Trophoblast cell (in vitro differentiated cells and primary cell): Measurements from ENCODE around the gene FAM13A.

Experiments
- DNase-seq, 2 donors: peaks; one replicate each; pipeline ENCODE4 v3.0.0-alpha.2; 2016
- H2AFZ ChIP-seq: 2 replicates; pipeline ENCODE4 v1.6.1; 2013; ENCODE audit warnings: low read length, moderate library complexity, mild to moderate bottlenecking; ENCODE audit not compliant: insufficient read depth, poor library complexity
- H2AK5ac ChIP-seq: 2 replicates; pipeline ENCODE4 v1.6.1; 2013; ENCODE audit warnings: mild to moderate bottlenecking, low read length
- H2BK120ac ChIP-seq: 2 replicates; pipeline ENCODE4 v1.6.1; 2013; ENCODE audit warnings: low read length, mild to moderate bottlenecking, moderate library complexity; ENCODE audit not compliant: insufficient read depth, poor library complexity
- H2BK12ac ChIP-seq: 2 replicates; pipeline ENCODE4 v1.6.1; 2013; ENCODE audit warnings: mild to moderate bottlenecking, low read length, moderate library complexity
- H2BK5ac ChIP-seq: 2 replicates; pipeline ENCODE4 v1.6.1; 2013; ENCODE audit warnings: low read length, low read depth, moderate library complexity, mild to moderate bottlenecking; ENCODE audit not compliant: poor library complexity
- H3K14ac ChIP-seq: 2 replicates; pipeline ENCODE4 v1.6.1; 2013; ENCODE audit warnings: mild to moderate bottlenecking, low read length
- H3K18ac ChIP-seq: 2 replicates; pipeline ENCODE4 v1.6.1; 2013; ENCODE audit warnings: mild to moderate bottlenecking, low read length
- H3K23ac ChIP-seq: 2 replicates; pipeline ENCODE4 v1.6.1; 2013; ENCODE audit warnings: low read length
- H3K27ac ChIP-seq: 2 replicates; pipeline ENCODE4 v1.5.1; 2013; ENCODE audit warnings: low read depth, mild to moderate bottlenecking, inconsistent platforms, low read length, moderate library complexity
- H3K27me3 ChIP-seq: 2 replicates; pipeline ENCODE4 v1.6.1; 2013; ENCODE audit warnings: inconsistent platforms, mild to moderate bottlenecking, low read length, moderate library complexity; ENCODE audit not compliant: insufficient read depth
- H3K36me3 ChIP-seq, 2 experiments: 1 replicate in 1 of 2; 2 replicates in 1 of 2; pipeline ENCODE4 v1.6.1; 2013; ENCODE audit warnings: low read length in 2 of 2, mild to moderate bottlenecking in 2 of 2, moderate library complexity in 1 of 2; ENCODE audit not compliant: insufficient read depth in 2 of 2, control insufficient read depth in 1 of 2
- H3K4ac ChIP-seq: 2 replicates; pipeline ENCODE4 v1.6.1; 2013; ENCODE audit warnings: low read depth, mild to moderate bottlenecking, low read length, moderate library complexity
- H3K4me1 ChIP-seq, 2 experiments: 1 replicate in 1 of 2; 2 replicates in 1 of 2; pipeline ENCODE4 v1.6.1; 2013; ENCODE audit warnings: low read length in 2 of 2, mild to moderate bottlenecking in 2 of 2, moderate library complexity in 1 of 2; ENCODE audit not compliant: insufficient read depth in 2 of 2, control insufficient read depth in 1 of 2
- H3K4me2 ChIP-seq: 2 replicates; pipeline ENCODE4 v1.6.1; 2013; ENCODE audit warnings: inconsistent platforms, mild to moderate bottlenecking, low read length, moderate library complexity
- H3K4me3 ChIP-seq: 2 replicates; pipeline ENCODE4 v1.5.1; 2013; ENCODE audit warnings: mild to moderate bottlenecking, low read depth, low read length, inconsistent platforms
- H3K79me1 ChIP-seq: one replicate; pipeline ENCODE4 v1.6.1; 2013; ENCODE audit warnings: low read length
- H3K79me2 ChIP-seq: 2 replicates; pipeline ENCODE4 v1.6.1; 2013; ENCODE audit warnings: low read length, mild to moderate bottlenecking; ENCODE audit not compliant: control insufficient read depth, insufficient read depth, poor library complexity
- H3K9ac ChIP-seq: 2 replicates; pipeline ENCODE4 v1.6.1; 2013; ENCODE audit warnings: mild to moderate bottlenecking, low read length
- H3K9me3 ChIP-seq: 2 replicates; pipeline ENCODE4 v1.6.1; 2013; ENCODE audit warnings: low read depth, mild to moderate bottlenecking, control low read depth, inconsistent platforms, low read length; ENCODE audit not compliant: insufficient read depth
- H4K12ac ChIP-seq: 2 replicates; pipeline ENCODE4 v1.6.1; 2013; ENCODE audit warnings: low read depth, mild to moderate bottlenecking, low read length, moderate library complexity
- H4K8ac ChIP-seq: 2 replicates; pipeline ENCODE4 v1.6.1; 2013; ENCODE audit warnings: low read depth, mild to moderate bottlenecking, low read length, moderate library complexity
- H4K91ac ChIP-seq: one replicate; pipeline ENCODE4 v1.6.1; 2013; ENCODE audit warnings: low read depth, mild to moderate bottlenecking, low read length, moderate library complexity
- WGBS: extraction: QIAGEN DNeasy Blood & Tissue Kit; methylation state at CpG from one replicate; pipeline ENCODE4 v1.1.7; 2013; ENCODE audit warnings: missing lambda C conversion rate; ENCODE audit not compliant: insufficient read length, insufficient coverage; ENCODE audit errors: extremely low coverage; 5-methylcytosine and 5-hydroxymethylcytosine counted together

FAM13A gene

DNA sequence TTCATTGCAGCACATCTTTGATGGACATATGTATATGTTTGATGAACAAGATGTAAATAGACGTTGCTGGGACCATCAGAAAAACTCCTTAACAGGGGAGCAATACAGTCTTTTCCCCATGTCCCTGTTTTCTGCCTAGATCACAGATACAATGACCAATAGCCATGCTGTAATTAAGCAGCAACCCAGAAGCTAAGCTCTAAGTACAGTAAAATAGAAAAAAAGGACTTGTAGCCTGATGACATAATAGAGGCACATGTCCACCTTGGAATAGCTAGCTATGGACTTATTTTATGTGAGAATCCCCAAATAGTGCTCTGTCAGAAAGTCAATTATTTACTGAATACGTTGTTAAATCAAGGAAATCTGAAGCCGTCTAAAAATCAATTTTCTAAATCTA, 14.9 kb downstream of the FAM13A start:
- H3K9me3 ChIP-seq, result no peaks in the 10 kb centered on the region
- no peaks in the 10 kb centered on the region for H3K4me1 ChIP-seq
- H3K79me1 ChIP-seq, result no peaks in the 10 kb centered on the region
- H4K91ac ChIP-seq, result no peak overlapping the region
- H2BK12ac ChIP-seq, result no peak overlapping the region
- no peak overlapping the region for H2AK5ac ChIP-seq
- H3K27ac ChIP-seq, result no peak overlapping the region
- no peak overlapping the region for H2BK5ac ChIP-seq
- no peak overlapping the region for H3K14ac ChIP-seq
- H3K4me3 ChIP-seq, result no peak overlapping the region
- H4K8ac ChIP-seq, result no peak overlapping the region
- DNase-seq, result no peak
- H3K79me2 ChIP-seq, result no peaks in the 10 kb centered on the region
- H3K27me3 ChIP-seq, result no peaks in the 10 kb centered on the region
- H3K36me3 ChIP-seq, result no peaks in the 10 kb centered on the region
- H3K9ac ChIP-seq, result no peak overlapping the region
- no peak overlapping the region for H2BK120ac ChIP-seq
- H3K18ac ChIP-seq, result no peak overlapping the region
- no CpG with 5 or more reads among the region's 3 CpGs for WGBS
- H4K12ac ChIP-seq, result no peak overlapping the region
- no peak overlapping the region for H3K23ac ChIP-seq
- no peak overlapping the region for H3K4ac ChIP-seq
- no peak overlapping the region for H3K4me2 ChIP-seq
- no peak overlapping the region for H2AFZ ChIP-seq

DNA sequence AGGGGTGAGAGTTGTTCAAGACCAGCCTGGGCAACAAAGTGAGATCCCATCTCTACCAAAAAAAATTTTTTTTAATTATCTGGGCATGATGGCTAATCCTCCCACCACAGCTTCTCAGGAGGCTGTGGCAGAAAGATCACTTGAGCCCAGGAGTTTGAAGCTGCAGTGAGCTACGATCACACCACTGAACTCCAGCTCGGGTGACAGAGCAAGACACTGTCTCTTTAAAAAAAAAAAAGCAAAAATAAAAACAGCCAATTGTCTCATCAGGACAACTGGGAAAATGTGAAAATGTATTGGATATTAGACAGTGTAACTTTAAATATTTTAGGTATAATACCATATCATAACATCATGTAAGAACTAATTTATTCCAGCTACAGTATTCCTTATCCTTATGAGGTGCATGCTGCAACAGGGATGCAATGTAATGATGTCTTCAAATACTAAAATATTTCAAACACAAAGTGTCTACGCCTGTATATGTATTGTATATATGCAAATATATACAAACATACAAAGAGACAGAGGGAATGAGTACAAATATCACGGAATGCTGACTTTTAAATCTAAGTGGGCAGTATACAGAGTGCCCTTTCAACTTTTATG, 17.2 kb downstream of the FAM13A start:
- H4K8ac ChIP-seq, result no peak overlapping the region
- H3K4me3 ChIP-seq, result no peak overlapping the region
- H3K23ac ChIP-seq, result no peak overlapping the region
- H3K79me1 ChIP-seq, result no peaks in the 10 kb centered on the region
- H3K18ac ChIP-seq, result no peak overlapping the region
- no CpG with 5 or more reads among the region's 4 CpGs for WGBS
- no peak overlapping the region for H4K91ac ChIP-seq
- H2BK12ac ChIP-seq, result no peak overlapping the region
- no peaks in the 10 kb centered on the region for H3K9me3 ChIP-seq
- H3K36me3 ChIP-seq, result peaks cover 0 to 3% of the 10 kb centered on the region in 2 experiments
- H4K12ac ChIP-seq, result no peak overlapping the region
- H3K14ac ChIP-seq, result no peak overlapping the region
- no peak overlapping the region for H2BK120ac ChIP-seq
- no peak overlapping the region for H3K4ac ChIP-seq
- H3K4me1 ChIP-seq, result no peaks in the 10 kb centered on the region
- DNase-seq, result no peak
- H3K27ac ChIP-seq, result no peak overlapping the region
- H3K4me2 ChIP-seq, result no peak overlapping the region
- no peak overlapping the region for H2BK5ac ChIP-seq
- no peaks in the 10 kb centered on the region for H3K27me3 ChIP-seq
- H2AK5ac ChIP-seq, result no peak overlapping the region
- no peak overlapping the region for H2AFZ ChIP-seq
- H3K9ac ChIP-seq, result no peak overlapping the region
- H3K79me2 ChIP-seq, result no peaks in the 10 kb centered on the region

DNA sequence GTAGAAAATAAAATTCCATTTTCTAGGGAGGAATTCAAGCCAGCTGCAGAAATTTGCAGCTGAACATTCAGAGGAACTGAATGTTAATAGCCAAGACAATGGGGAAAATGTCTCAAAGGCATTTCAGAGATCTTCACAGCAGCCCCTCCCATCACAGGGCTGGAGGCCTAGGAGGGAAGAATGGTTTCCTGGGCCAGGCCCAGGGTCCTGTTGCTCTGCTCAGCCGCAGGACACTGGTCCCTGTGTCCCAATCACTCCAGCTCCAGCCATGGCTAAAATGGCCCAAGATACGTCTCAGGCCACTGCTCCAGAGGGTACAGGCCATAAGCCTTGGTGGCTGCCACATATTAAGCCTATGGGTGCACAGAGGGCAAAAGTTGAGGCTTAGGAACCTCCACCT, 20.4 kb downstream of the FAM13A start:
- no peaks in the 10 kb centered on the region for H3K79me2 ChIP-seq
- no CpG with 5 or more reads among the region's 2 CpGs for WGBS
- H3K9ac ChIP-seq, result no peak overlapping the region
- no peaks in the 10 kb centered on the region for H3K9me3 ChIP-seq
- no peak overlapping the region for H4K8ac ChIP-seq
- H2BK120ac ChIP-seq, result no peak overlapping the region
- H2BK5ac ChIP-seq, result no peak overlapping the region
- H3K79me1 ChIP-seq, result no peaks in the 10 kb centered on the region
- H3K23ac ChIP-seq, result no peak overlapping the region
- H3K4me1 ChIP-seq, result no peaks in the 10 kb centered on the region
- H3K14ac ChIP-seq, result no peak overlapping the region
- no peak for DNase-seq
- H2AFZ ChIP-seq, result no peak overlapping the region
- H4K91ac ChIP-seq, result no peak overlapping the region
- no peaks in the 10 kb centered on the region for H3K27me3 ChIP-seq
- no peak overlapping the region for H3K18ac ChIP-seq
- no peak overlapping the region for H3K4me2 ChIP-seq
- no peak overlapping the region for H4K12ac ChIP-seq
- no peak overlapping the region for H3K27ac ChIP-seq
- H3K4ac ChIP-seq, result no peak overlapping the region
- H2AK5ac ChIP-seq, result no peak overlapping the region
- H3K36me3 ChIP-seq, result peaks cover 0 to 3% of the 10 kb centered on the region in 2 experiments
- H3K4me3 ChIP-seq, result peak overlapping the region; percentile 30
- H2BK12ac ChIP-seq, result no peak overlapping the region

DNA sequence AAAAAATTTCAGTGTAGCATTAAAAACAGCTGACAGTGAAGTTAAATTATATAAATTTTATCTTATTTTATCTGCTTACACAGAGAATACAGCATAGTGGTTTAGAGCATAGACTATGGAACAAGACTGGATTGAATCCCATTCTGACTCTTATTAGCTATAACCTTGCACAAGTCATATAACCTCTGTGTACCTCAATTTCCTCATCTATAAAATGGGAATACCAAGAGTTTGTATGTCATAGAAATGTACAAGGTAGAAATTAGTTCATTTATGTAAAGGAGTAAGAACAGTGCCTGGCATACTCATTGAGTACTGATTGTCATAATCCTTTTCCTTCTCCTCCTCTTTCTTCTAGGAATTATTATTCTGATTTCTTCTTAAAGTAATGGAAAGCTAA, 25.7 kb downstream of the FAM13A start:
- Histone ChIP-seq H3K27ac (no peak overlapping the region), H3K79me2 (no peaks in the 10 kb centered on the region), H4K12ac (no peak overlapping the region), H3K18ac (no peak overlapping the region), H3K4me2 (no peak overlapping the region), H2AFZ (no peak overlapping the region), H3K4ac (no peak overlapping the region), H3K9ac (no peak overlapping the region), H3K36me3 (no peaks in the 10 kb centered on the region), H3K23ac (no peak overlapping the region), H4K91ac (no peak overlapping the region), H2BK120ac (no peak overlapping the region), H3K4me3 (no peak overlapping the region), H2AK5ac (no peak overlapping the region), H2BK5ac (no peak overlapping the region), H3K4me1 (no peaks in the 10 kb centered on the region), H3K9me3 (no peaks in the 10 kb centered on the region), H3K14ac (no peak overlapping the region), H3K79me1 (no peaks in the 10 kb centered on the region), H3K27me3 (no peaks in the 10 kb centered on the region), H2BK12ac (no peak overlapping the region), H4K8ac (no peak overlapping the region)
- DNase-seq, result no peak
